ENCODE results near the gene RPS6KL1. TPM values are rescaled to one million over a fixed set of nuclear protein-coding genes. Genes with fewer than 3 reads are reported as not detected.

The RPS6KL1 gene
- total RNA-seq, 1 experiment from 2014 or later = not detected

DNA sequence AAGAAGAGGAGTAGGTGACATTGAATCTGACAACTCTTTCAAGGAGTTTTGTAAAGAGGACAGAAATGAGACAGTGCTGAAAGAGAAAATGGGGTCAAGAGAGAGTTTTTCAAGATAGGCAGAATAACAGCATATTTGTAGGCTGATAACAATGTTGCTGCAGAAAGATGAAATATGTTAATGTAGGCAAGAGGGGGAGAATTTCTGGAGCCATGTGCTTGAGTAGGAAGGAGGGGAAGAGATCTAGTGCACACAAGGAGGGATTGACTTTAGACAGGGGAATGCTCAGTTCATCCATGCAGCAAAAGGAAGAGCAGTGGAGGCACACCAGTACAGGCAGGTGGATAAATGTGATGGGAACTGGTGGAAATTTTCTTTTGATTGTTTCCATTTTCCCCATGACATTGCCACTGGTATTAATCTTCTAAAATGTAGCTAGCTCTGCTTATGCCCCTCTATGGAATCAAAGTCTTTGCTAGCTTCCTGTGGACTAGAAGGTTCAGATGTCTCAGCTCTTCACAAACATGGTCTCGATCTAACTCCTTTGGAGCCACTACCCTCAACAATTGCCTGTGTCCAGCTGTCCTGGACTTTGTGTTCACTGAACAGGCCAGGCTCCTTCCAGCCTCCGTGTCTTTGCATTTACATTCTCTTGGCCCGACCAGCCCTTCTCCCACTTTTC lies 56.2 kb downstream of the RPS6KL1 start:
- DNase-seq (ENCODE audit: low read depth in 1 of 2, low spot score in 2 of 2) = no peak
- H3K27me3 ChIP-seq (replicated peaks) = peaks cover 8% of the 10 kb centered on the region; the same call in 1 of the 2 replicates
- H3K4me3 ChIP-seq = no peak overlapping the region
- no peaks in the 10 kb centered on the region for H3K4me1 ChIP-seq (replicated peaks)
- H3K36me3 ChIP-seq = no peaks in the 10 kb centered on the region
- H3K27ac ChIP-seq = no peak overlapping the region
- no peaks in the 10 kb centered on the region for H3K9me3 ChIP-seq (replicated peaks)

DNA sequence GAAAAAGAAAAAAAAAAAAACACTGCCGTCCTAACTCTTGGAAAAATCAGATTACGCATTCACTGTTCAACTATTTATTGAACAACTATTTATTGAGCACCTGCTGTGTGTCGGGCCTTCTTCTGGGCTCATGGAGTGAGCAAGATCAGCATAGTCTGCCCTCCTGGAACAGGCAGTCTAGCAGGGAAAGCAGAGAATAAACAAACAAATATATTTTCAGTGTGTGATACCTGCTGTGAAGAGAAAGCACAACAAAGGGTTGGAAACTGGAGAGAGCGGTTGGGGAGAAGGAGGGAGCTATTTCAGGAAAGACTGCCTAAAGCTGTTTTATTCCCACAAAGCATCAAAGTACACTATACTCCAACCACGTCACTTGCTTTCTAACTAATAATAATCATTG lies 57.9 kb downstream of the RPS6KL1 start:
- DNase-seq (ENCODE audit: low read depth in 1 of 2, low spot score in 2 of 2) = no peak
- Histone ChIP-seq H3K36me3 (no peaks in the 10 kb centered on the region), H3K4me3 (no peak overlapping the region), H3K4me1 (replicated peaks) (no peaks in the 10 kb centered on the region), H3K27me3 (replicated peaks) (peaks cover 8% of the 10 kb centered on the region; the same call in 1 of the 2 replicates), H3K9me3 (replicated peaks) (no peaks in the 10 kb centered on the region), H3K27ac (no peak overlapping the region)

DNA sequence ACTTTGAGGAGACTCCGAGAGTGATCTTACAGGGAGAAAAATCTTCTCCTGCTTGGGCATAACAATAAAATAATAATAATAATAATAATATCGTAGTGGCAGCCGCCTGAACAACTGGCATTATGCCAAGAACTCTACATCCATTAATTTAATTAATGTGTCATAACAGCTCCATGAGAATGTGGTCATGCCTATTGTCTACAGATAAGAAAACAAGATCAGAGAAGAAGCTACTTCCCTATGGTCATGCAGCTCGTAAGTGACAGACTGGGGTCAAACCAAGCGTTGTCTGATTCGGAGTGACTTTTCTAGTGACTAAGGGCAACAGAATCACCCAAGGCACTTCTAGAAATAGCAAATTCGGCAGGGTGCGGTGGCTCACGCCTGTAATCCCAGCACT lies 58.9 kb downstream of the RPS6KL1 start:
- Histone ChIP-seq H3K36me3 (no peaks in the 10 kb centered on the region), H3K4me3 (no peak overlapping the region), H3K27me3 (replicated peaks) (peaks cover 8% of the 10 kb centered on the region; the same call in 1 of the 2 replicates), H3K4me1 (replicated peaks) (no peaks in the 10 kb centered on the region), H3K9me3 (replicated peaks) (no peaks in the 10 kb centered on the region), H3K27ac (no peak overlapping the region)
- DNase-seq (ENCODE audit: low read depth in 1 of 2, low spot score in 2 of 2) = no peak

DNA sequence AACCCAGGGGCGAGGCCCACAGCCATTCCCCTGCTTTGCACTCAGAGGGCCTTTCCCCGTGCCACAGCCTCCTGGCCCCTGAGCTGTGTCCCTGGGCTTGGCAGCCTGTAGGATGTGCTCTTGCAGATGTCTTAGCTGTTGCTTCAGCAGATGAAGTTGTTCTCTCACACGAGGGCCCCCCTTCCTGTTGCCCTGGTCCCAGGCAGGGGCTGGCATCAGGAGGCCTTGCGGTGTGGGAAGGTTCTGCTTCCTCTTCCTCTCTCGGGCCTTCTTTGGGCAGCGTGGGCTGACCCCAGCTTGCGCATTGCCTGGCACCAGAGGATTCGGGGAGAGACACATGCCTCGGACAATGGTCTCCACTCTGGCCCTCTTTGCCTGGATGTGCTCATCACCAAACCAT lies 59.8 kb downstream of the RPS6KL1 start:
- Histone ChIP-seq H3K36me3 (no peaks in the 10 kb centered on the region), H3K9me3 (replicated peaks) (no peaks in the 10 kb centered on the region), H3K27ac (no peak overlapping the region), H3K4me3 (no peak overlapping the region), H3K27me3 (replicated peaks) (peaks cover 8% of the 10 kb centered on the region; the same call in 1 of the 2 replicates), H3K4me1 (replicated peaks) (no peaks in the 10 kb centered on the region)
- no peak for DNase-seq (ENCODE audit: low read depth in 1 of 2, low spot score in 2 of 2)

DNA sequence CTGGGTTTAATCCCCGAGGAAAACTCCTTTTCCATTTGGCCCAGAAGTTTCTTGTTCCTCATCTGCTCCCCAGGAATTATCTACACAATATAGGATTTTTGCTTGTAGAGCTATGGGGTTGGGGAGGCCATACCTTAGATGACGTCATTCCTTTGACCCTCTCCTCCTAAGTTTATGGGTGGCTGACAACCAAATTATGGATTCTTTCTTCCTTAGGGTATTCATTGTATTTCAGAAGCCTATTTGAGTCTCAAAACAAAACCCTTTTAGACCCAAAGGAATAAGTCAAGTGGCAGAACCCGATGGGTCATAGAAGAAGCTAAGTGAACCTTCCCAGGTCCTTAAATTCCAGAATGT lies 61.3 kb downstream of the RPS6KL1 start:
- Histone ChIP-seq H3K4me3 (no peak overlapping the region), H3K27ac (no peak overlapping the region), H3K4me1 (replicated peaks) (no peaks in the 10 kb centered on the region), H3K27me3 (replicated peaks) (no peaks in the 10 kb centered on the region), H3K36me3 (no peaks in the 10 kb centered on the region), H3K9me3 (replicated peaks) (no peaks in the 10 kb centered on the region)
- DNase-seq (ENCODE audit: low read depth in 1 of 2, low spot score in 2 of 2) = no peak

DNA sequence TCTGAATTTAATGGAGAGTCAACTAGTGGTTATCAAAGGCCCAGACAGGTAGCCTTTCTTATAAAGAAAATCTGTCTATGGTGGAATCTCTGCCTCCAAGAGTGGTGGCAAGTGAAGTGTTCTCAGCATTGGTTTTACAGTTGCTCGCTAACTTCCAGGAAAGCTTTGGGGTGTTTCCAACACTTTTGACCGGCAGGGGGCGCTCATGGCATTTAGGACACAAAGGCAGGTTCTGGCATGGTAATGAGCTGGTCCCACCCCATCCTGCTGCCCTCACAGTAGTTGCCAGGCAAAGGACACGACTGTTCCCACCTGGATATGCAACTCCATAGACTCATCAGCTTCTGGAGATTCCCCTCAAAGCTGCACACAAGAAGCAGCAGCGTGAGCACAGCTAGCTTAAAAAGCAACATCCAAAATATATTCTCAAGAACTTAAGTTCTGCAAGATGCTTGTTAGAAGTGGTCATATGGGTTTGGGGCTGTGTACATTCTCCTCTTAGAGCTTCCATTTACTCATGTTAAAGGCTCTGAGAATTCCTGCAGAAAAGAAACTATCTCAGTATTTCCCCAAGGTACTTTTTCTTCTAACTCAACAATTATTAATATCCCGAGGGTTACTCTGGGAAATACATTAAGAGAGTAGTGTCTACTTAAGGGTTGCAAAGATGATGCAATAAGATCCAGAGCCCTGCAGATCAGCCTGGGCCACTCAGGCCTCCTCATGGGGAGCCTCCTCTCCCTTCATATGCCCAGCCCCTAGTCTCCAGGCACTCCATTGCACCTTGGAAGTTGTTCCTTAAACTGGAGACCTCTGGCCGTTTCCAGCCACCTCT lies 61.9 kb downstream of the RPS6KL1 start:
- Histone ChIP-seq H3K4me1 (replicated peaks) (no peaks in the 10 kb centered on the region), H3K27me3 (replicated peaks) (no peaks in the 10 kb centered on the region), H3K4me3 (no peak overlapping the region), H3K36me3 (no peaks in the 10 kb centered on the region), H3K9me3 (replicated peaks) (no peaks in the 10 kb centered on the region), H3K27ac (no peak overlapping the region)
- DNase-seq (ENCODE audit: low read depth in 1 of 2, low spot score in 2 of 2) = peak; percentile 52 to 84

DNA sequence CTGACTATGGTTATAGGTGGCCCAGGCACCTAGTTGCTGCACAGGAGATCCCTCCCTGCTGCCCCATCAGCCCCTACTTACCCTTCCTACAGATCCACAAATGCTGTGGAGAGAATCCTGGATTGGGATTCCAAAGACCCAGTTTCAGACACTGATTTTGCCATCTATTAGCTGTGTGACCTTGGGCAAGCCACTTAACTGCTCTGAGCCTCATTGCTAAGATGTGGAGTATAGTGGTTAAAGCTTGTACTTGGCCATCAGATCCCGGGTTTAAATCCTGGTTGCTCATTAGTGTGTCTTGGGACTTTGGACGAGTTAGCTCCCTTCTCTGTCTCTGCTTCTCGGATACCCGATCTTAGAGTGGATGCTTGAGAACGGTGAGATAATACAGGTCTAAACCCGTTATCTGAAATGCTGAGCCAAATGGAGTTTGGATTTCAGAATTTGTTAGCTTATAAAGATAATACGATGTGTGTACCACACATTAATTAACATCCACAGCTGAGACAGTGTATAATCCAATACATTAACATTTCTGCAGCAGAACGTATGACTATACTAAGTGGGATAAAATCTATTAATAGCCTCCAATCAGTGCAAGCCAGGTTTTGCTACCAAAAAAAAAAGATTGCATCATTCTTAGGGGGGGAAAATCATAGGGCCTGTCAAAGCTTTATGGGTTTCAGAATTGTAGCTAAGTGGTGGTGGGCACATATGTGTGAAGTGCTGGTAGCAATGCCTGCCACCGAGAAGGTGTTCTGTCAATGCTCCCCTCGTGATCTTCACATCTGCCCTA lies 63.1 kb downstream of the RPS6KL1 start:
- Histone ChIP-seq H3K27ac (no peak overlapping the region), H3K4me1 (replicated peaks) (no peaks in the 10 kb centered on the region), H3K27me3 (replicated peaks) (no peaks in the 10 kb centered on the region), H3K4me3 (no peak overlapping the region), H3K9me3 (replicated peaks) (no peaks in the 10 kb centered on the region), H3K36me3 (no peaks in the 10 kb centered on the region)
- no peak for DNase-seq (ENCODE audit: low read depth in 1 of 2, low spot score in 2 of 2)

DNA sequence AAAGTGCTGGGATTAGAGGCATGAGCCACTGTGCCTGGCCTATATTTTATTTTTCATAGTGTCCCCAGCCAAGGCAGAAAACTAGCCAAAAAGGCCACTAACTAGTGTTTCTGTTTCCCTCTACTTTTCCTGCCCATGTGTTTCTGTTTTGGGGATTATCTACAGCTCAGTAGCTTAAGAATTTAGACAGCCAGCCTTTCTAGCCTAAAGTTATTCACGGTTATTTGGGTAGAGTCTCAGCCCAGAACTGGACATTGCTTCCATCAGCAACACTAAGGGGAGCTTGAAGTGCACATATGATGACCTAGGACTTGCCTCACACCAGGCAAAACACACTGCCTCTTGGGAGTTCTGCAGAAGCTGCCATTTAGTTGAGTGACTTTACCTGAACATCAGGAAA lies 65.0 kb downstream of the RPS6KL1 start:
- DNase-seq (ENCODE audit: low read depth in 1 of 2, low spot score in 2 of 2) = no peak
- Histone ChIP-seq H3K27me3 (replicated peaks) (no peaks in the 10 kb centered on the region), H3K4me3 (no peak overlapping the region), H3K27ac (no peak overlapping the region), H3K36me3 (no peaks in the 10 kb centered on the region), H3K4me1 (replicated peaks) (peaks cover 3% of the 10 kb centered on the region; the same call in 1 of the 2 replicates), H3K9me3 (replicated peaks) (no peaks in the 10 kb centered on the region)

DNA sequence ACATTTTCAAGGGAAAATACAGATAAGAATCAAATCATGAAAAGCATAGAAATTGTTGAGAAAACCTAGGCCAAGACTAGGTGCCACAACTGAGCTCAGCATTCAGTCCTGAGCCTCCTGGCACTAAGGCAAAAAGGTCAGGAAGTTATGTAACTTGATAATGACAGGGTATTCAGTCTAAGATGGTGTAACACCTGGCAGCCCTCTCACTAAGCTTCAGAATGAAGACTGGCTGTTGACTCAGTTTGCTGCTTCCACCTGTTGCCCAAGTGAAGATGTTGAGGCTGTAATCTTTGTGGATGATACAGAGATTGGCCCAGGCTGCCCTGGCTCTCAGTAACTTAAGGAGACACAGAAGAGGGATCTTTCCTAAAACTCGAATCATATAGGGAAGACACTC lies 66.7 kb downstream of the RPS6KL1 start:
- peaks cover 8% of the 10 kb centered on the region; the same call in 1 of the 2 replicates for H3K4me1 ChIP-seq (replicated peaks)
- H3K27ac ChIP-seq = no peak overlapping the region
- H3K9me3 ChIP-seq (replicated peaks) = no peaks in the 10 kb centered on the region
- no peak for DNase-seq (ENCODE audit: low read depth in 1 of 2, low spot score in 2 of 2)
- no peak overlapping the region for H3K4me3 ChIP-seq
- no peaks in the 10 kb centered on the region for H3K36me3 ChIP-seq
- H3K27me3 ChIP-seq (replicated peaks) = no peaks in the 10 kb centered on the region

DNA sequence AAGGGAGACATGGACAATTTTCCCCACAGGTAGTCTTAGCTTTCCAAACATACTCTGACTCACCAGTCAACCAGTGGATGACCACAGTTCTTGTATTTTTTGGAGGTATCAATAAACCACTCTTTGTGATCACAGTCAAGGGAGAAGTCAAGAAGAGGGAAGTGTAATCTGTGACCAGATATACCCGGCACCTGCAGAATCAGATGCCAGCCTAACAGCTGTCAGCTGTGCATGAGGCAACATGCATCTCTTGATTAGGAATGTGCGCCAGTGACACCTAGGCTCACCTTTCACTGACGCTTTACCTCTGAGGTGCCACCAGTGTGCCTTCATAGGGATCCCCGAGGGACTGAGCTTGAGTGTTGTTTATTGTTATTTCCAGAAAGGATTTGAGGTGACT lies 67.1 kb downstream of the RPS6KL1 start:
- no peak overlapping the region for H3K27ac ChIP-seq
- no peaks in the 10 kb centered on the region for H3K9me3 ChIP-seq (replicated peaks)
- H3K4me3 ChIP-seq = no peak overlapping the region
- no peaks in the 10 kb centered on the region for H3K36me3 ChIP-seq
- peaks cover 8% of the 10 kb centered on the region; the same call in 1 of the 2 replicates for H3K4me1 ChIP-seq (replicated peaks)
- no peak for DNase-seq (ENCODE audit: low read depth in 1 of 2, low spot score in 2 of 2)
- H3K27me3 ChIP-seq (replicated peaks) = no peaks in the 10 kb centered on the region

DNA sequence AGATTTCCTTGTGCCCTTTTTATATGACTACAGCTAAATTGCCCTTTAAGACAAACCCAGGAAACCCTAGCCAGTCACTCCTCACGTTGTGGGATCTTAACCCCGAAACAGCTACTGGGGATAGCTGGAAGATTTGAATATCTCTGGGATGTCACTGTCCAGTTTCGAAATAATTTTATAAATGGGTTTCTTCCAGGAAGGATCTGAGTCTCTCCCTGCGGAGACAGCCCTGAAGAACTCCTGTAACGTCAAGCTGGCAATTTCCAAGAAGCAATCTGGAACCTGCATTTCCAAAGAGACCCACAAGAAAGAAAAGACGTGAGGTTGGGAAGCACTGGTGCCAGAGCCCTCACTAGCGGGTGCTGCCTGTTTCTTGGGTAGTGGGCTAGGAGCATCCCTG lies 68.0 kb downstream of the RPS6KL1 start:
- Histone ChIP-seq H3K27me3 (replicated peaks) (no peaks in the 10 kb centered on the region), H3K4me1 (replicated peaks) (peaks cover 8% of the 10 kb centered on the region; the same call in 1 of the 2 replicates), H3K27ac (no peak overlapping the region), H3K4me3 (no peak overlapping the region), H3K36me3 (no peaks in the 10 kb centered on the region), H3K9me3 (replicated peaks) (no peaks in the 10 kb centered on the region)
- DNase-seq (ENCODE audit: low read depth in 1 of 2, low spot score in 2 of 2) = no peak
